CD4-positive, alpha-beta T cell (primary cell): ENCODE measurements around the gene FBN1. TPM values are rescaled to one million over a fixed set of nuclear protein-coding genes. Genes with fewer than 3 reads are reported as not detected.

ENCODE experiments used
- ATAC-seq: fragments of 200-7000 bp; cut with Tn5 transposase; one replicate; pipeline ENCODE4 v1.10.0; 2022; ENCODE audit warnings: mild to moderate bottlenecking; ENCODE audit not compliant: poor library complexity
- CTCF ChIA-PET: fragments of 350-600 bp; sonication (Branson Sonifier 250); formaldehyde crosslinking; loops from one replicate; lab custom pipeline; 2021; ENCODE audit warnings: antibody characterized with exemption, inconsistent platforms; lab: Charles Lee
- POLR2A ChIA-PET: fragments of 350-600 bp; sonication (Branson Sonifier 250); formaldehyde crosslinking; loops from one replicate; lab custom pipeline; 2021; ENCODE audit warnings: antibody characterized with exemption, inconsistent platforms; lab: Charles Lee
- DNase-seq, 14 experiments: peaks; one replicate each; pipeline ENCODE4 v3.0.0-alpha.2; 2013 to 2020; ENCODE audit warnings: mixed read lengths in 2 of 14
- H3K27ac ChIP-seq, 2 donors: one replicate each; pipeline versions ENCODE4 v1.5.1 to v1.7.0; 2013; ENCODE audit warnings: low read length in 2 of 2, low read depth in 1 of 2, mild to moderate bottlenecking in 1 of 2
- H3K27me3 ChIP-seq, 2 experiments: 1 replicate in 1 of 2; 2 replicates in 1 of 2; pipeline versions ENCODE4 v1.6.1 to v1.7.0; 2013; ENCODE audit warnings: low read length in 2 of 2, control low read depth in 1 of 2, mild to moderate bottlenecking in 1 of 2, moderate library complexity in 1 of 2; ENCODE audit not compliant: insufficient read depth in 2 of 2, control insufficient read depth in 1 of 2
- H3K36me3 ChIP-seq: one replicate; pipeline ENCODE4 v1.6.1; 2013; ENCODE audit warnings: low read length, control low read depth; ENCODE audit not compliant: insufficient read depth
- H3K4me1 ChIP-seq: one replicate; pipeline ENCODE4 v1.6.1; 2013; ENCODE audit warnings: low read length, control low read depth; ENCODE audit not compliant: insufficient read depth
- H3K4me3 ChIP-seq: one replicate; pipeline ENCODE4 v1.5.1; 2013; ENCODE audit warnings: mild to moderate bottlenecking, low read length, moderate library complexity
- H3K9me3 ChIP-seq, 2 experiments: 1 replicate in 1 of 2; 2 replicates in 1 of 2; pipeline versions ENCODE4 v1.6.1 to v1.7.0; 2013; ENCODE audit warnings: low read length in 2 of 2, mild to moderate bottlenecking in 2 of 2, control low read depth in 1 of 2, moderate library complexity in 1 of 2; ENCODE audit not compliant: control insufficient read depth in 1 of 2, insufficient read depth in 1 of 2
- H3K27ac Mint-ChIP-seq: one replicate; pipeline ENCODE4 v1.8.0; 2020; ENCODE audit warnings: mixed read lengths
- H3K27me3 Mint-ChIP-seq: one replicate; pipeline ENCODE4 v1.8.0; 2021; ENCODE audit warnings: mixed read lengths
- H3K36me3 Mint-ChIP-seq: one replicate; pipeline ENCODE4 v1.8.0; 2021; ENCODE audit warnings: low read depth, mixed read lengths
- H3K4me1 Mint-ChIP-seq: one replicate; pipeline ENCODE4 v1.8.0; 2021; ENCODE audit warnings: low read depth, mixed read lengths
- H3K4me3 Mint-ChIP-seq: one replicate; pipeline ENCODE4 v1.8.0; 2020; ENCODE audit warnings: mild to moderate bottlenecking, mixed read lengths
- H3K9me3 Mint-ChIP-seq: one replicate; pipeline ENCODE4 v1.8.0; 2020; ENCODE audit warnings: mixed read lengths
- CTCF ChIP-seq: fragments of 200-600 bp; IDR thresholded peaks from one replicate; pipeline ENCODE4 v1.8.0; 2022; ENCODE audit warnings: antibody characterized with exemption, mild to moderate bottlenecking
- intact Hi-C, 2 experiments: fragments of 100-400 bp; cut with DNase I in 1 of 2; cut with micrococcal nuclease in 1 of 2; formaldehyde crosslinking; loops; one replicate each; pipeline versions ENCODE4 v1.15.1 to v1.9.0; 2023 to 2025; cut with DNase I, micrococcal nuclease
- total RNA-seq, 174 experiments: library from RNA in 2 of 174; stranded (reverse) in 2 of 174; gene quantifications; one replicate each; pipeline ENCODE4 v1.2.3 and lab custom pipeline; 2021 to 2026

FBN1 gene
- total RNA-seq, 2 experiments from 2014 or later, result 0.11 to 0.25 TPM

- ATAC-seq, result no peak
- ChIA-PET CTCF (no interaction called here), POLR2A (no interaction called here)
- Mint-ChIP-seq H3K36me3 (no peaks in the 10 kb centered on the region), H3K4me1 (no peaks in the 10 kb centered on the region), H3K4me3 (no peak overlapping the region), H3K9me3 (no peaks in the 10 kb centered on the region), H3K27ac (no peak overlapping the region), H3K27me3 (peaks cover 4% of the 10 kb centered on the region)
- Histone ChIP-seq H3K4me1 (no peaks in the 10 kb centered on the region), H3K9me3 (no peaks in the 10 kb centered on the region), H3K36me3 (no peaks in the 10 kb centered on the region), H3K27ac (no peak overlapping the region), H3K27me3 (peaks cover 0 to 4% of the 10 kb centered on the region in 2 experiments), H3K4me3 (no peak overlapping the region)
- no peak for DNase-seq
- no peak for TF ChIP-seq CTCF
- intact Hi-C loops, result no loop called here
Observed at GRCh38 chr15:48385031-48385830, 260.3 kb downstream of the FBN1 start.

DNA sequence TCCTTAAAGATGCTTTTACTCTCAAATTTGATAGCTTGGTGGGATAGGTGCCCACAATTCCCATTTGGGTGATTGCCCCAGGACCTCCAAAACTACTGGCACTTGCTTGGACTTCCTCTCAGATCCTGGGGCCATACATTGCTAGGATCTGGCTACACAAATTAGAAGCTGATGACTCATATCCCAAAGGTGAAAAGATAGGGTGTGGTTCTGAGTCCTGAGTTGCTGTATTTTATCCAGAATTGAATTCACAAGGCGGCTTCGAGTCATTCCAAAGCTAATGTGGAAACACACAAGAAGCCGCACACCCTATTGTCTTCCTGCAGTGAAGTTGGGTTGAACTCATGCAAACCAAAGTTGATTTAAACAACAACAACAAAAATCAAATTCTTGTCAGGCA lies 260.9 kb downstream of the FBN1 start:
- Mint-ChIP-seq H3K36me3 (no peaks in the 10 kb centered on the region), H3K4me3 (no peak overlapping the region), H3K27me3 (peaks cover 4% of the 10 kb centered on the region), H3K4me1 (no peaks in the 10 kb centered on the region), H3K27ac (no peak overlapping the region), H3K9me3 (no peaks in the 10 kb centered on the region)
- H3K36me3 ChIP-seq, result no peaks in the 10 kb centered on the region
- no peak overlapping the region for H3K4me3 ChIP-seq
- ChIA-PET CTCF (no interaction called here), POLR2A (no interaction called here)
- ATAC-seq, result no peak
- peaks cover 0 to 4% of the 10 kb centered on the region in 2 experiments for H3K27me3 ChIP-seq
- no peaks in the 10 kb centered on the region for H3K4me1 ChIP-seq
- intact Hi-C loops, result no loop called here
- no peaks in the 10 kb centered on the region for H3K9me3 ChIP-seq
- no peak for TF ChIP-seq CTCF
- DNase-seq, result no peak
- H3K27ac ChIP-seq, result no peak overlapping the region

- no peak for ATAC-seq
- H3K4me3 Mint-ChIP-seq, result no peak overlapping the region
Observed at GRCh38 chr15:48383031-48383430, 262.5 kb downstream of the FBN1 start.

More at GRCh38 chr15:48383031-48383430, 262.5 kb downstream of the FBN1 start:
- peaks cover 0 to 6% of the 10 kb centered on the region in 2 experiments for H3K27me3 ChIP-seq
- ChIA-PET CTCF (no interaction called here), POLR2A (no interaction called here)
- Mint-ChIP-seq H3K27me3 (peaks cover 5% of the 10 kb centered on the region), H3K36me3 (no peaks in the 10 kb centered on the region), H3K27ac (no peak overlapping the region), H3K9me3 (no peaks in the 10 kb centered on the region), H3K4me1 (no peaks in the 10 kb centered on the region)
- no peak overlapping the region for H3K4me3 ChIP-seq
- no peaks in the 10 kb centered on the region for H3K4me1 ChIP-seq
- H3K36me3 ChIP-seq, result no peaks in the 10 kb centered on the region
- TF ChIP-seq CTCF, result no peak
- intact Hi-C loops, result no loop called here
- H3K27ac ChIP-seq, result no peak overlapping the region
- H3K9me3 ChIP-seq, result no peaks in the 10 kb centered on the region
- no peak for DNase-seq
